Measurements from ENCODE around the gene TNFSF15.

DNA sequence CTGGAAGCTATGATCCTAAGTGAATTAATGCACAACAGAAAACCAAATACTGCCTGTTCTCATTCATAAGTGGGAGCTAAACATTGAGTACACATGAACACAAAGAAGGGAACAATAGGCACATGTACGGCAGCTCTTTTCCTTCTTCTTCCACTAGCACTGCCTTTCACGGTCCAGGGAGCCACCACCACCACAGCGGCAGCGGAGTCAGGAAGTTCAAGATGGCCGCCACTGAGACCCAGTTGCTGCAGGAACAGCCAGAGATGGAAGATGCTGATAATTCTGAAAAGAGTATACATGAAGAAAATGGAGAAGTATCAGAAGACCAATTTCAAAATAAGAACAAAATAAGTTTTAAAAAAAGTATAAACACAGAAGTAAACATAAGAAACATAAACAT is 39.5 kb upstream of the TNFSF15 start:
- TF ChIP-seq, protein P1, sequence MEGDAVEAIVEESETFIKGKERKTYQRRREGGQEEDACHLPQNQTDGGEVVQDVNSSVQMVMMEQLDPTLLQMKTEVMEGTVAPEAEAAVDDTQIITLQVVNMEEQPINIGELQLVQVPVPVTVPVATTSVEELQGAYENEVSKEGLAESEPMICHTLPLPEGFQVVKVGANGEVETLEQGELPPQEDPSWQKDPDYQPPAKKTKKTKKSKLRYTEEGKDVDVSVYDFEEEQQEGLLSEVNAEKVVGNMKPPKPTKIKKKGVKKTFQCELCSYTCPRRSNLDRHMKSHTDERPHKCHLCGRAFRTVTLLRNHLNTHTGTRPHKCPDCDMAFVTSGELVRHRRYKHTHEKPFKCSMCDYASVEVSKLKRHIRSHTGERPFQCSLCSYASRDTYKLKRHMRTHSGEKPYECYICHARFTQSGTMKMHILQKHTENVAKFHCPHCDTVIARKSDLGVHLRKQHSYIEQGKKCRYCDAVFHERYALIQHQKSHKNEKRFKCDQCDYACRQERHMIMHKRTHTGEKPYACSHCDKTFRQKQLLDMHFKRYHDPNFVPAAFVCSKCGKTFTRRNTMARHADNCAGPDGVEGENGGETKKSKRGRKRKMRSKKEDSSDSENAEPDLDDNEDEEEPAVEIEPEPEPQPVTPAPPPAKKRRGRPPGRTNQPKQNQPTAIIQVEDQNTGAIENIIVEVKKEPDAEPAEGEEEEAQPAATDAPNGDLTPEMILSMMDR (IDR thresholded peaks at IDR 0.05) = no peak
- no peak for TF ChIP-seq POLR2A (IDR thresholded peaks at IDR 0.05)
- TF ChIP-seq EP300 (IDR thresholded peaks at IDR 0.05) = no peak

Data from ovary (tissue), 3 donors.